SJCRH30 (cell line): ENCODE results near the gene EDDM13. TPM values are rescaled to one million over a fixed set of nuclear protein-coding genes. Genes with fewer than 3 reads are reported as not detected.

Experiments used
- total RNA-seq: library from RNA; depleted of rRNA; stranded (reverse); fragments of >200 nt; shearing (Covaris generic); gene quantifications from 2 replicates; pipeline ENCODE4 v1.2.3, GENCODE V29; 2014; rRNA removed

EDDM13 gene
- total RNA-seq, 1 experiment from 2014 or later = not detected

Other genes with a start within 250 kb of the EDDM13 start
- 24.7 and 24.8 TPM in 2 replicates for gene ZNF787, start 151.5 kb upstream of the EDDM13 start, total RNA-seq
- gene ZNF444, start 131.5 kb upstream of the EDDM13 start, total RNA-seq = 18.7 and 19.8 TPM in 2 replicates
- gene GALP, start 96.7 kb upstream of the EDDM13 start, total RNA-seq = not detected in 2 replicates
- gene ZSCAN5B, start 75.0 kb upstream of the EDDM13 start, total RNA-seq = 0.10 TPM in 1 of 2 replicates, not detected in the other
- not detected in 2 replicates for gene ZSCAN5C, start 70.5 kb upstream of the EDDM13 start, total RNA-seq
- gene ZSCAN5A, start 42.1 kb downstream of the EDDM13 start, total RNA-seq = 7.8 and 9.4 TPM in 2 replicates
- 2.5 and 3.3 TPM in 2 replicates for gene ZNF582, start 120.8 kb downstream of the EDDM13 start, total RNA-seq
- 4.0 and 6.4 TPM in 2 replicates for gene ZNF583, start 131.6 kb downstream of the EDDM13 start, total RNA-seq
- 8.7 and 10.3 TPM in 2 replicates for gene ZNF667, start 204.6 kb downstream of the EDDM13 start, total RNA-seq
- 2.5 and 3.4 TPM in 2 replicates for gene ZNF471, start 235.1 kb downstream of the EDDM13 start, total RNA-seq